GM23338 (cell line): ENCODE measurements around the gene CMIP. TPM values are rescaled to one million over a fixed set of nuclear protein-coding genes. Genes with fewer than 3 reads are reported as not detected.

ENCODE experiments used
- ATAC-seq: fragments of 200-7000 bp; cut with Tn5 transposase; 3 replicates; pipeline ENCODE4 v1.9.1; 2020
- DNase-seq: peaks from one replicate; pipeline ENCODE4 v3.0.0-alpha.2; 2015; ENCODE audit warnings: low spot score
- H2AFZ ChIP-seq: fragments of 200-600 bp; sonication (generic); 2 replicates; pipeline ENCODE4 v1.8.0; 2016; ENCODE audit warnings: antibody characterized with exemption, mild to moderate bottlenecking, moderate library complexity
- H3F3A ChIP-seq: fragments of 200-600 bp; sonication (generic); replicated peaks from 2 replicates; pipeline ENCODE4 v1.8.0; 2017; ENCODE audit warnings: antibody characterized with exemption, mixed run types, low read depth
- H3K27ac ChIP-seq: fragments of 200-600 bp; sonication (generic); 2 replicates; pipeline ENCODE4 v1.6.1; 2016; ENCODE audit warnings: low read depth
- H3K27me3 ChIP-seq: fragments of 200-600 bp; sonication (generic); 2 replicates; pipeline ENCODE4 v1.8.0; 2016; ENCODE audit warnings: mild to moderate bottlenecking, mixed run types, moderate library complexity; ENCODE audit not compliant: insufficient read depth
- H3K36me3 ChIP-seq: fragments of 200-600 bp; sonication (generic); 2 replicates; pipeline ENCODE4 v1.8.0; 2016; ENCODE audit warnings: mild to moderate bottlenecking; ENCODE audit not compliant: insufficient read depth
- H3K4me1 ChIP-seq: fragments of 200-600 bp; sonication (generic); 2 replicates; pipeline ENCODE4 v1.8.0; 2016; ENCODE audit warnings: mild to moderate bottlenecking, moderate library complexity; ENCODE audit not compliant: insufficient read depth
- H3K4me2 ChIP-seq: fragments of 200-600 bp; sonication (generic); 2 replicates; pipeline ENCODE4 v1.7.1; 2017; ENCODE audit warnings: mixed run types
- H3K4me3 ChIP-seq: fragments of 200-600 bp; sonication (generic); 2 replicates; pipeline ENCODE4 v1.6.1; 2016; ENCODE audit warnings: mixed run types
- H3K79me2 ChIP-seq: fragments of 200-600 bp; sonication (generic); replicated peaks from 2 replicates; pipeline ENCODE4 v1.8.0; 2017; ENCODE audit warnings: mild to moderate bottlenecking; ENCODE audit not compliant: insufficient read depth
- H3K9me2 ChIP-seq: fragments of 200-600 bp; sonication (generic); 2 replicates; pipeline ENCODE4 v1.8.0; 2017; ENCODE audit not compliant: insufficient read depth
- H4K20me1 ChIP-seq: fragments of 200-600 bp; sonication (generic); replicated peaks from 2 replicates; pipeline ENCODE4 v1.8.0; 2017; ENCODE audit warnings: mild to moderate bottlenecking; ENCODE audit not compliant: insufficient read depth
- H3K27ac Mint-ChIP-seq: 2 replicates; pipeline ENCODE4 v1.8.0; 2020; ENCODE audit warnings: inconsistent platforms, mild to moderate bottlenecking, moderate library complexity, mixed read lengths
- H3K27me3 Mint-ChIP-seq: 3 replicates; pipeline ENCODE4 v1.8.0; 2022; ENCODE audit warnings: low read depth, mild to moderate bottlenecking, moderate library complexity, mixed read lengths, inconsistent platforms; ENCODE audit not compliant: insufficient read depth, poor library complexity
- H3K36me3 Mint-ChIP-seq: 3 replicates; pipeline ENCODE4 v1.8.0; 2021; ENCODE audit warnings: low read depth, mild to moderate bottlenecking, inconsistent platforms, moderate library complexity, mixed read lengths
- H3K4me1 Mint-ChIP-seq: 3 replicates; pipeline ENCODE4 v1.8.0; 2020; ENCODE audit warnings: mild to moderate bottlenecking, inconsistent platforms, mixed read lengths
- H3K4me3 Mint-ChIP-seq: 3 replicates; pipeline ENCODE4 v1.8.0; 2021; ENCODE audit warnings: moderate library complexity, mild to moderate bottlenecking, inconsistent platforms, mixed read lengths
- H3K9me3 Mint-ChIP-seq: 3 replicates; pipeline ENCODE4 v1.8.0; 2020; ENCODE audit warnings: moderate library complexity, mild to moderate bottlenecking, inconsistent platforms, mixed read lengths
- CREB1 ChIP-seq: fragments of 250-450 bp; sonication (Bioruptor Pico); IDR thresholded peaks from 2 replicates; pipeline ENCODE4 v1.5.0; 2020; ENCODE audit warnings: low read depth, mild to moderate bottlenecking, moderate library complexity
- CTCF ChIP-seq, 2 experiments: fragments of 200-600 bp in 1 of 2; sonication (generic) in 1 of 2; conservative IDR thresholded peaks; 2 replicates each; pipeline versions ENCODE4 v1.5.1 to v1.6.1; 2016 to 2017; ENCODE audit warnings: antibody characterized with exemption in 2 of 2, low read depth in 2 of 2, mild to moderate bottlenecking in 2 of 2, moderate library complexity in 1 of 2
- ETS1 ChIP-seq: IDR thresholded peaks from 2 replicates; pipeline ENCODE4 v1.6.1; 2016; ENCODE audit warnings: antibody characterized with exemption
- EZH2 ChIP-seq: fragments of 200-600 bp; sonication (generic); IDR thresholded peaks from one replicate; pipeline ENCODE4 v1.8.0; 2017; ENCODE audit warnings: antibody characterized with exemption, mild to moderate bottlenecking, low read depth; ENCODE audit not compliant: unreplicated experiment
- JUNB ChIP-seq: IDR thresholded peaks from one replicate; pipeline ENCODE4 v1.6.1; 2016; ENCODE audit warnings: antibody characterized with exemption; ENCODE audit not compliant: unreplicated experiment
- NANOG ChIP-seq: IDR thresholded peaks from 2 replicates; pipeline ENCODE4 v1.6.1; 2016; ENCODE audit warnings: antibody characterized with exemption, borderline replicate concordance
- POLR2AphosphoS5 ChIP-seq: IDR thresholded peaks from 2 replicates; pipeline ENCODE4 v1.6.1; 2016; ENCODE audit warnings: antibody characterized with exemption, low read depth
- REST ChIP-seq: IDR thresholded peaks from one replicate; pipeline ENCODE4 v1.6.1; 2018; ENCODE audit warnings: antibody characterized with exemption; ENCODE audit not compliant: unreplicated experiment
- STAT1 ChIP-seq: IDR thresholded peaks from one replicate; pipeline ENCODE4 v1.6.1; 2016; ENCODE audit warnings: antibody characterized with exemption; ENCODE audit not compliant: unreplicated experiment
- ZNF114 ChIP-seq: fragments of 250-450 bp; sonication (Bioruptor Pico); IDR thresholded peaks from 2 replicates; pipeline ENCODE4 v1.5.0; 2020; ENCODE audit warnings: mild to moderate bottlenecking, moderate library complexity
- polyA plus RNA-seq: library from polyadenylated mRNA; unstranded; fragments of >200 nt; fragmentation: Nextera tagmentation; extraction: Ambion mirVana; gene quantifications from 2 replicates; pipeline ENCODE4 v1.2.1, GENCODE V29; 2016
- total RNA-seq: library from RNA; depleted of rRNA; stranded (reverse); fragments of >200 nt; shearing (Covaris generic); gene quantifications from 2 replicates; pipeline ENCODE4 v1.2.3, GENCODE V29; 2014

CMIP gene
- total and polyA plus RNA-seq, 2 experiments from 2014 or later = 9.5 to 62.3 TPM

GRCh38 chr16:81519301-81520150 is 74.9 kb downstream of the CMIP start (continued):
- TF ChIP-seq REST (no peak), POLR2AphosphoS5 (no peak), CREB1 (CRISPR knock-in tag) (no peak)

- no peak for ATAC-seq
- H3K27me3 ChIP-seq = no peaks in the 10 kb centered on the region
- H3K4me2 ChIP-seq = no peak overlapping the region
- Mint-ChIP-seq H3K4me3 (no peak overlapping the region), H3K27ac (no peak overlapping the region), H3K36me3 (peaks cover 10% of the 10 kb centered on the region; the same call in 2 of the 3 replicates), H3K27me3 (peaks cover 15% of the 10 kb centered on the region), H3K4me1 (peaks cover 5% of the 10 kb centered on the region), H3K9me3 (no peaks in the 10 kb centered on the region)
- DNase-seq = no peak
- peaks cover 90% of the 10 kb centered on the region for H3K79me2 ChIP-seq
- no peak overlapping the region for H3K4me3 ChIP-seq
- peaks cover 42% of the 10 kb centered on the region; the same call in 1 of the 2 replicates for H4K20me1 ChIP-seq
- no peaks in the 10 kb centered on the region for H3F3A ChIP-seq
- H3K36me3 ChIP-seq = no peaks in the 10 kb centered on the region
- no peak overlapping the region for H2AFZ ChIP-seq
- H3K27ac ChIP-seq = no peak overlapping the region
- H3K4me1 ChIP-seq = no peaks in the 10 kb centered on the region; the same call in 1 of the 2 replicates
- no peaks in the 10 kb centered on the region for H3K9me2 ChIP-seq
- TF ChIP-seq CTCF (conservative IDR thresholded peaks at IDR 0.05; ENCODE audit: low read depth in 2 of 2) = no peak
- TF ChIP-seq NANOG = no peak
- no peak for TF ChIP-seq STAT1
- TF ChIP-seq ETS1 = no peak
- no peak for TF ChIP-seq REST
- no peak for TF ChIP-seq CREB1 (CRISPR knock-in tag)
- no peak for TF ChIP-seq JUNB
- no peak for TF ChIP-seq ZNF114 (CRISPR knock-in tag)
- no peak for TF ChIP-seq EZH2
These were observed 75.5 kb downstream of the CMIP start for GRCh38 chr16:81520151-81520470.
